ENCODE results near the gene HTT.

GRCh38 chr4:3060946-3061345 lies 13.5 kb upstream of the HTT start:
- TF ChIP-seq YBX1 (IDR thresholded peaks at IDR 0.05) (no peak), HBP1 (CRISPR knock-in tag; IDR thresholded peaks at IDR 0.05) (no peak), FOXJ3 (CRISPR knock-in tag; IDR thresholded peaks at IDR 0.05) (no peak), MYC (IDR thresholded peaks at IDR 0.05; ENCODE audit: low read depth, low read length) (no peak), MYC (CRISPR knock-in tag; IDR thresholded peaks at IDR 0.05; ENCODE audit: borderline replicate concordance, low read depth) (no peak), AFF4 (CRISPR knock-in tag; IDR thresholded peaks at IDR 0.05) (no peak), ZNF436 (CRISPR knock-in tag; IDR thresholded peaks at IDR 0.05) (no peak), GATAD2B (IDR thresholded peaks at IDR 0.05; ENCODE audit: borderline replicate concordance) (no peak), CTCF (IDR thresholded peaks at IDR 0.05 in 2 of 3, conservative IDR thresholded peaks at IDR 0.05 in 1 of 3; ENCODE audit: insufficient read depth in 2 of 3, low read depth in 1 of 3, low read length in 3 of 3) (no peak), NFE2 (IDR thresholded peaks at IDR 0.05; ENCODE audit: low read depth) (no peak), ZNF217 (CRISPR knock-in tag; IDR thresholded peaks at IDR 0.05) (no peak), JUN (IDR thresholded peaks at IDR 0.05; ENCODE audit: borderline replicate concordance, low read depth, low read length) (no peak), JUN (CRISPR knock-in tag; IDR thresholded peaks at IDR 0.05; ENCODE audit: borderline replicate concordance) (no peak)
